IPS-11a (cell line): ENCODE data around the gene MS4A15.
"Not testable (repeated sequence)": the region's sequence is repeated elsewhere in the genome, so short reads cannot be mapped to it uniquely, and the experiment has no call there.

Experiments used
- H3K4me3 ChIP-seq: one replicate; pipeline ENCODE4 v1.5.1; 2013; ENCODE audit warnings: low read depth, low read length, control low read depth

MS4A15 gene

DNA sequence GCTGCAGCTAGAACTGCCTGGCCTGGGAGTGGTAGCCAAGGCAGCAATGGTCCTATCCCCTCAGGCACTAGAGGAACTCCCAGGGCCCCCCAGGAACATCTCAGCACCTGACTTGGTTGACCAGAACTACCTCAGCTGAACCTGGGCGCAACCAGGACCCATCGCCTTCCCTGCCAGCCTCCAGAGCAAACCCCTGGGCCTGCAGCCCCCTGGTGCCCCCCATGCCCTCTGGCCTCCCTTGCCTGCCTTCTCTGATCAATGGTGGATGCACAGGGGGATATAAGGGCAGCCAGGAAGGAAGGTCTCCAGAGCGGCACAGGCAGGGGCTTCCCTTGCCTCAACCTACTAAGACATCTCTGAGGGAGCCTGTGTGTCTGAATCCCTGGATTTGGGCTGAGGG is 42.0 kb downstream of the MS4A15 start:
- no peak overlapping the region for H3K4me3 ChIP-seq

DNA sequence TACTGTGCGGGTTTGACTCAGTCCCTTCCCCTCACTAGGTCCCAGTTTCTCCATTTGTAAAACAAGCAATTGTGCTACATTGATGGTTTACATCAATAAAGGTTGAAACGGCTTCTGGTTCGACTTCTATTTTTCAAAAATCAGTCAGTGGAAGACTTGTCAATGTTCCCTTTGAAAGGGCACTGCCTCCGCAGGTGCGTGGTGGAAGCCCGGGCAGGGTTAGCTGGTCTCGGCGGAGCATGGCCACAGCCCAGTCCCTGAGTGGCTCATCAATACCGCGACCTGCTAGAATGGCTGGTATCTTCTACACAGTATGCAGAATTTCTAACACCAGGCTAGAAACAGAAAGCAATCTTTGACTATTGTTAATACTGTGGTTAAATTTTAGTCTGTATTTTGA is 44.5 kb downstream of the MS4A15 start:
- no peak overlapping the region for H3K4me3 ChIP-seq

DNA sequence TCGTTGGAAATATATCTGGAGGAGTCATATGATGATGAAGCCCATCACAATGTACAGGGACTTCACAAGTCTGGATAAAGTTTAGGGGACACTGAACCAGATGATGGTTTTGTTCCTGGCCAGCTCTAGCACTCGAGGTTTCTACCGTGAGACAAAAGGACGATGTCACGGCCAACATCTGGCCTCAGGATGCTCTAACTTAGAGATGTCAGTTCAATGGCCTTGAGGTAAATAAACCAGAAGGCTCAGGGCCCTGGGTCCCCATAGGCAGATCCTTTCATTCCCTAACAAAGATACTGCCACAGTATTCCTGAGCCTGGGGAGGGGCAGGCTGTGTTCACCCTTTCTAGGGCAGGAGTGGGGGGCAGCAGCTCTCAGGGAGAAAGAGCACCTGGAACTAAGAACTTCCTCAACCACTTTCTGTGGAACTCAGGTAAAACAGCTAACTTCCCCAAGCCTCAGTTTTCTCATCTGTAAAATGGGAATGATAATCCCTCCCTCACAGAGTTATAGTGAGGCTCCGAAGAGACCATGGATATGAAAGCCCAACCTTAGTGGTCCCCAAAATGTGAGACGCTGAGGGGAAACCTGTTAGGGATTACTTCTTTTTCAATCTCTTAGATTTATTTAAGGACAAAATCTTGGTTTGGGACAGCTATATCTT is 46.7 kb downstream of the MS4A15 start:
- no peak overlapping the region for H3K4me3 ChIP-seq

DNA sequence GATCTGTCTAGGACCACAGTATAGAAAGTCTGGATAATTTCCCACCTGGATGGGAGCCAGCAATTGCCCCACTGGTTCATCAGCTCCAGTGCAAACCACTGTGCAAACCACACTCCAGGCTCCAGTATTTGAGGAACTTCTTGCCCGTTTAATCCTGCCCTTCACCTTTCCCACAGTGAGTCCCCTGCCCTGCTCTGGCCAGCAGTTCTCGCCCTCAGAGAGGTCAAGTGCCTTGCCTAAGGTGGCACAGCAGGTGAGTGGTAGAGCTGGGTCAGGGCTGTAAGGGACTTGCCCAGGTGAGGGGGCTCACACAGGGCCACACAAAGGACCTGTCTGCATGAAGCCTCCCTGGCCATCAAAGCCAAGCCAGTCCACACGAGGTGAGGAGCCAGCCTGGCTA is 52.6 kb downstream of the MS4A15 start:
- no peak overlapping the region for H3K4me3 ChIP-seq

DNA sequence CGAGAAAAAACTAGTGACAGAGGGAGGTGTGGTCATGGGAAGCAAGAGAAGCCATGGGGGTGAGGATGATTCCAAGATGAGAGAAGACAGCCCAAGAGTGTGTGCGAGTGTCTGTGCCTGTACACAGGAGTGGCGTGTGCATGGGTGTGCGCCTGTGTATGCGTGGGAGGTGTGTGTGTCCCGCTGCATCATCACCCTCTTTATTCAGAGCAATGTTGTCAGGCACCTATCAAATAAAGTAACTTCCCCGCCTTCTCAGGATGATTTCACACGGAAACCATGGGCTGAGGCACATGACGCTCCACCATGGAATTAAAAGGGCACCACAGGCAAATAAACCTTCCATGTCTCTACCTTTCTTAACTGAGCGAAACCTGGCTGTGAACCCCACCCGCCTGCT is 53.0 kb downstream of the MS4A15 start:
- H3K4me3 ChIP-seq = no peak overlapping the region

DNA sequence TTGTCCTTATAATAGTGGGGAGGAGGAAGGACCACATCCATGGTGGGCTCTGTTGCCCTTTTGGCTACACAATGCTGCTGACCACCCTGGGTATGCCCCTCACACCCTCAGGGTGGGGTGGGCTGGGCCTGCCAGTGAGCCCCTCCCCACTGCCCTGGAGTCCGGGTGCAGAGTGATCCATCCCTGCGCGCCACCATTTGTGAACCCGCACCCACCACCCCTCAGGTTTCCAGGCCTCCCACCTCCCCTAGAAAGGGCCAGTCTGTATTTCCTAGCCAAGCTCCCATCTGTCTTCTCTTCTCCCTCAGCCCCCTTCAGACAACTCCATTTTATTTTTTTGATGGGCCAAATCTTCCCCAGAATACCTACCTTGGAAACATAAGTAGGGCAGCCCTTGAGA is 53.5 kb downstream of the MS4A15 start:
- H3K4me3 ChIP-seq = no peak overlapping the region

DNA sequence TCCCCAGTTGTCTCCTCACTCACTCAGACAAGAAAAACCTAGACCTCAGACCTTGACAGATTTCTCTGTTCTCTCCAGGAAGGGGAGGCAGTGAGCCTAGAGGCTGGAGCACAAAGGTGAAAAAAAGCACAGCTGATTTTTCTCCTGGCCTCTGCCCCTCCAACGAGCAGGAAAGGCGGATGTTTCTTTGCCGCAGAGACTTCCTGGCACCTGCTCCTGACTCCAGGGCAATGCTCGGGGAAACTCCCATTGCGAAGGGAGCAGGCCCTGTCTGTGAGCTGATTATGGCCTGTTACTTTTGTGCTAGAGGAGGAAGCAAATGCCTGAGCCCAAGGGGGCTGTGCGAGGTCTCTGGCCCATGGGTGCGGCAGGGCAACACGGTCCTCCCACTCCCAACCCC is 53.9 kb downstream of the MS4A15 start:
- H3K4me3 ChIP-seq = no peak overlapping the region

DNA sequence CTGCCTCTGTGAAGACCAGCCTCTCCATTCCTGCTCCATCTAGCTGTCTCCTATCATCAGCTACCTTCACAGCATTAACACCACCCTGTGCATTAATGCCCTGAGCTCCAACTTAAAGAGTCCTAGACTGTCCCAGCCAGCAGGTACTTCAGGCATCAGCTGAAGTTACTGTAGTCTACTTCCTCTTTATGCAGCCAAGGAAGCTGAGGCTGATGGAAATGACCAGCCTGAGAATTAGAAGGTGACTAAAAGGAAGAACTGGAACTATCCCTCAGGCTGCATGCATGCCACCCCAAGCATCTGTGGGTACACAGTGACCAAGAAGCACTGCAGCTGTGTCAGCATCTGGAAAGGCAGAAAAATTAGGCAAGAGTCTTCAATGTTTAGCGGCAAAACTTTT is 56.7 kb downstream of the MS4A15 start:
- H3K4me3 ChIP-seq = no peak overlapping the region

DNA sequence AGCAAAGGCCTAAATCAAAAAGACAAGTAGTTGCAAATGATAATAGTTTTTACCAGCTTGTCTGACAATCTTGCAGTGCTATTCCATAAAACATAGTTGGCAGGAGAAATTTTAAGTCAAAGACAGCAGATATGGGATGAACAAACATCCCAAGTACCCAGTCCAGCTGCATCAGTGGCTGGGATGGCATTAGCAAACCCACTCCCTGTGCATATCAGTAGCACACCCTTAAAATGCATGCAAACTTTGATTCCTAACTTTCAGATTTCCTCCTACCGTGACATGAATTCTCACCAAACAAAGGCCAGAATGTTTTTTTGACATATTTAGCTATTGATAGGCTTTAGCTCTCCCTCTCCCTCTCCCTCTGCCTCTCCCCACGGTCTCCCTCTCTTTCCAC is 57.4 kb downstream of the MS4A15 start:
- H3K4me3 ChIP-seq = no peak overlapping the region

DNA sequence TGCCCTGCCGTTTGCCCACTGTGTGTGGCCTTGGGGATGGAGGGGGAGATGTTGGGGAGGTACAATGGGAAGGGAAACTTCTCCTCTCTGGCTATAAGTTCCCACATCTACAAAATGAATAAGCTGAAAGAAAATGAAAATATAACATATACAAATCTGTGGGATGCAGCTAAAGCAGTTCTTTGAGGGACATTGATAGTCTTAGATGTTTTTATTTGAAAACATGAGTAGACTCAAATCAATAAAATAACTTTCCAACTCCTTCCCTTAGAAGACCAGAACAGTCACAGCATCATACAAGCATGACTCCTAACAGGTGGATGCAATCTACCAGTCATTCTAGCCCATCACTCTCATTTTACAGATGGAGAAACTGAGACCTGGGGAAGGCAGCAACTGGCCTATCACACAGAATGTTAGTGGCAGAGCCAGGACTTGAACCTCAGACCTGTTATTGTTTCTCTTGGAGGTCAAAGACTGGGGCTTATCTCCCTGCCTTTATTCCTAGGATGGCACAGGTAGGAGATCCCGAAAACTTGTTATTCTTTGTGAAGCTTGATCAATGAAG is 60.0 kb downstream of the MS4A15 start:
- H3K4me3 ChIP-seq = no peak overlapping the region

DNA sequence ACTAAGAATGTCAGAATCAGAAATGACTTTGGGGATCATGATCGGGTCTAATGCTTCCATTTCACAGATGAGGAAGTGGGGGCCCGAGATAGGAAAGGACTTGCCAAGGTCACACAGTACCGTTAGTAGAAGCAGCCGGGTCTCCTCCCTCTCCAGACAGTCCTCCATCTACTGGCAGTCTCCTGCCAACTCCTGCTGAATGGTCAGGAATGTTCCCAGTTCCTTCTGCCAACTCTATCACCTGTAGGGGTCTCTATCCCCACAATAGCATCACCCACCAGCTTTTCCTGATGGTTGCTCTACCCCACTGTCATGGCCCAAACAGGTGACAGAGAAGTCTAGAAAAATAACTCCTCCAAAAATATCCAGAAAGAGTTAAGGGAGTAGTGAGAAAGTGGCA is 61.4 kb downstream of the MS4A15 start:
- no peak overlapping the region for H3K4me3 ChIP-seq

DNA sequence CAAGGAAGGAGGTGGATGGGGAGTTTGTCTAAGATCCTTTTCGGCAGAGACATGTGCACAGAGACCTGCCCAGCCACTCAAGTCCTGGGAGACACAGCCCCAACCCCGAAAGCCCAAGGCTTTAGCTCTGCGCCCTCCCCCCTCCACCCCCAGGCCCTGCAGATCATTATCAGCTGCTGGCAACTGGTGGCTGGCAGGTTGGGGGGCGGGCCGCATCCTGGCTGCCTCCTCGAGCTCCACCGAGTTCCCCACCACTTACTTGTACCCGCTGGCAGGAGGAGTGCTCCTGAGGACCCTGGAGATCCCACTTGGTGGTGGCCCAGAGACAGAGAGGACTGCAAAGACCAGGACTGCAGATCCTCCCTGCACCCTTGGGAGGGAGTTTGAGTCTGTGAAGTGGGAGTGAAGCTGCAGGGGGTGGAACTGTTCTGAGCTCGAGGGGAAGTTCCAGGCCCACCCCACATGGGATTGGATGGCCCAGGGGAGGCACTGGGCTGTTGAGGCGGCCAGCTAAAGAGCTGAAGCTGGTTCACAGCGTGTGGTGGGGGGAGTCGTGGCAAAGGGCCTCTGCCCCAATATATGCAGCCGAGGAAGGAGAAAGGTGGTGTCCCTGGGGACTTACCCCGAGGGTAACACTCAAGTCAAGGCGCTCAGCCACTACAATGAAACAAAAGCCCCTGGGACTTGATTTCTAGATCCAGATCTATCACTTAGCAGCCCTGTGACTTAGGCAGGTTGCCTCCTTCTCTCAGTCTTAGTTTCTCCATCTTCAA is 65.3 kb downstream of the MS4A15 start:
- no peak overlapping the region for H3K4me3 ChIP-seq

DNA sequence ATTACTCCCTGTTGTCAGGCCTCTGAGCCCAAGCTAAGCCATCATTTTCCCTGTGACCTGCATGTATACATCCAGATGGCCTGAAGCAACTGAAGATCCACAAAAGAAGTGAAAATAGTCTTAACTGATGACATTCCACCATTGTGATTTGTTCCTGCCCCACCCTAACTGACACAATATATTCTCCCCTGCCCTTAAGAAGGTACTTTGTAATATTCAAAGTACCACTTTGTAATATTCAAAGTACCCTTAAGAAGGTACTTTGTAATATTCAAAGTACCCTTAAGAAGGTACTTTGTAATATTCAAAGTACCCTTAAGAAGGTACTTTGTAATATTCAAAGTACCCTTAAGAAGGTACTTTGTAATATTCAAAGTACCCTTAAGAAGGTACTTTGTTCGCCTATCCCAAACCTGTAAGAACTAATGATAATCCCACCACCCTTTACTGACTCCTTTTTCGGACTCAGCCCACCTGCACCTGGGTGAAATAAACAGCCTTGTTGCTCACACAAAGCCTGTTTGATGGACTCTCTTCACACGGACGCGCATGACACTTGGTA is 67.2 kb downstream of the MS4A15 start:
- H3K4me3 ChIP-seq = not testable (repeated sequence)

DNA sequence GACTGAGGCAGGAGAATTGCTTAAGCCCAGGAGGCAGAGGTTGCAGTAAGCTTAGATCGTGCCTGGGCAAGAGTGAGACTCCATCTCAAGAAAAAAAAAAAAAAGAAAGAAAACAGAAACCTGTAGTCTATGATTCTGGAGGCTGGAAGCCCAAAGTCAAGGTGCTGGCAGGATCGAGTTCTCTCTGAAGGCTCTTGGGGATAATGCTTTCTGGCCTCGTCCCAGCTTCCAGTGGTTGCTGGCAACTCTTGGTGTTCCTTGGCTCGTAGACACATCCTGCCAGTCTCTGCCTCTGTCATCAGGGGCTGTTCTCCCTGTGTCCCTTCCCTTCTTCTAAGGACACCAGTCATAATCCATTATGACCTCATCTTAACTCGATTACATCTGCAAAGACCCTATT is 68.5 kb downstream of the MS4A15 start:
- no peak overlapping the region for H3K4me3 ChIP-seq

DNA sequence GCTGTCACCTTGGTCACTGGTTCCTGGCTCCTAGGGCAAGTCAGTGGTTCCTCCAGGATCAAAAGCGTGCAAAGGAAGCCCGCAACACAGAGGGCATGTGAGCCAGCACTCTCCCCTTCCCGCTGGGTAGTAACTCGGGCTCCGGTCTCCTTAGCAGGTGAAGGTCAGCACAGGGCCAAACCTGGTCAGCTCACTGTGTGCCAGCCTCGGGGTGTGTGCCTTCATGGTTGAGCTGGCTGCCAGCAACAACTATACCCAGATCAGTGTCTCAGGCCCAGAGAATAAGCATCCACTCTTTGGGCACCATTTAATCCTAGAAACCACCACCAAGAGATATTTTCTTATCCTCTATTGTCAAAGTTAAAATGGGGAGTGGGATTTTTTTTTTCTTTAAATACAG is 69.1 kb downstream of the MS4A15 start:
- H3K4me3 ChIP-seq = no peak overlapping the region
